MM.1S (cell line): ENCODE results near the gene FRK.

Experiments
- DNase-seq: peaks from one replicate; pipeline ENCODE4 v3.0.0-alpha.2; 2015
- H2AFZ ChIP-seq: fragments of 300-600 bp; sonication (generic); 2 replicates; pipeline ENCODE4 v1.6.0; 2016; ENCODE audit warnings: antibody characterized with exemption, low read length
- H3F3A ChIP-seq: fragments of 300-600 bp; sonication (generic); 2 replicates; pipeline ENCODE4 v1.6.1; 2016; ENCODE audit warnings: mild to moderate bottlenecking, antibody characterized with exemption, low read length, moderate library complexity, mixed read lengths; ENCODE audit not compliant: insufficient read depth
- H3K27ac ChIP-seq: fragments of 300-600 bp; sonication (generic); 2 replicates; pipeline ENCODE4 v1.5.1; 2016; ENCODE audit warnings: mild to moderate bottlenecking, low read length
- H3K27me3 ChIP-seq: fragments of 300-600 bp; sonication (generic); replicated peaks from 2 replicates; pipeline ENCODE4 v1.6.0; 2016; ENCODE audit warnings: low read length; ENCODE audit not compliant: insufficient read depth
- H3K36me3 ChIP-seq: fragments of 300-600 bp; sonication (generic); replicated peaks from 2 replicates; pipeline ENCODE4 v1.6.1; 2016; ENCODE audit warnings: mild to moderate bottlenecking, low read length, mixed read lengths; ENCODE audit not compliant: insufficient read depth
- H3K4me1 ChIP-seq: fragments of 300-600 bp; sonication (generic); 2 replicates; pipeline ENCODE4 v1.6.1; 2016; ENCODE audit warnings: low read length, mixed read lengths
- H3K4me2 ChIP-seq: fragments of 300-600 bp; sonication (generic); 2 replicates; pipeline ENCODE4 v1.6.0; 2016; ENCODE audit warnings: low read depth, low read length
- H3K4me3 ChIP-seq: fragments of 300-600 bp; sonication (generic); 2 replicates; pipeline ENCODE4 v1.5.1; 2016; ENCODE audit warnings: low read length, mixed read lengths
- H3K79me2 ChIP-seq: fragments of 300-600 bp; sonication (generic); 2 replicates; pipeline ENCODE4 v1.6.1; 2016; ENCODE audit warnings: mixed run types, low read length, mixed read lengths
- H3K9ac ChIP-seq: fragments of 300-600 bp; sonication (generic); 2 replicates; pipeline ENCODE4 v1.6.1; 2016; ENCODE audit warnings: low read length, mixed read lengths
- H3K9me2 ChIP-seq: fragments of 300-600 bp; sonication (generic); replicated peaks from 2 replicates; pipeline ENCODE4 v1.6.1; 2016; ENCODE audit warnings: mild to moderate bottlenecking, low read length, mixed read lengths; ENCODE audit not compliant: insufficient read depth
- H3K9me3 ChIP-seq: fragments of 300-600 bp; sonication (generic); replicated peaks from 2 replicates; pipeline ENCODE4 v1.6.1; 2016; ENCODE audit warnings: mild to moderate bottlenecking, low read length, mixed read lengths; ENCODE audit not compliant: insufficient read depth
- H4K20me1 ChIP-seq: fragments of 300-600 bp; sonication (generic); 2 replicates; pipeline ENCODE4 v1.6.1; 2016; ENCODE audit warnings: mild to moderate bottlenecking, low read length, moderate library complexity, mixed read lengths; ENCODE audit not compliant: insufficient read depth
- EZH2 ChIP-seq: fragments of 300-600 bp; sonication (generic); optimal IDR thresholded peaks from 2 replicates; pipeline ENCODE3; 2017; ENCODE audit warnings: low read depth, mild to moderate bottlenecking, antibody characterized with exemption, low read length, mixed read lengths
- EZH2phosphoT487 ChIP-seq: fragments of 300-600 bp; sonication (generic); IDR thresholded peaks from 2 replicates; pipeline ENCODE4 v1.6.1; 2018; ENCODE audit warnings: antibody characterized with exemption, low read length
- TF ChIP-seq, protein P1 (sequence below): fragments of 300-600 bp; sonication (generic); IDR thresholded peaks from 2 replicates; pipeline ENCODE4 v1.5.1; 2016; ENCODE audit warnings: antibody characterized with exemption, low read length, mixed read lengths

FRK gene

GRCh38 chr6:116020738-116021137, 40.0 kb downstream of the FRK start:
- no peaks in the 10 kb centered on the region for H4K20me1 ChIP-seq
- H3K9me3 ChIP-seq, result no peaks in the 10 kb centered on the region
- H3K4me2 ChIP-seq, result no peak overlapping the region
- no peaks in the 10 kb centered on the region for H3K4me1 ChIP-seq
- H3K9ac ChIP-seq, result no peak overlapping the region
- H3K79me2 ChIP-seq, result no peaks in the 10 kb centered on the region
- H3K27ac ChIP-seq, result no peak overlapping the region
- no peak overlapping the region for H3K4me3 ChIP-seq
- H3K27me3 ChIP-seq, result no peaks in the 10 kb centered on the region
- DNase-seq, result no peak
- H3F3A ChIP-seq, result no peaks in the 10 kb centered on the region
- H2AFZ ChIP-seq, result no peak overlapping the region
- H3K9me2 ChIP-seq, result no peaks in the 10 kb centered on the region
- no peak for TF ChIP-seq EZH2phosphoT487
- TF ChIP-seq, protein P1, sequence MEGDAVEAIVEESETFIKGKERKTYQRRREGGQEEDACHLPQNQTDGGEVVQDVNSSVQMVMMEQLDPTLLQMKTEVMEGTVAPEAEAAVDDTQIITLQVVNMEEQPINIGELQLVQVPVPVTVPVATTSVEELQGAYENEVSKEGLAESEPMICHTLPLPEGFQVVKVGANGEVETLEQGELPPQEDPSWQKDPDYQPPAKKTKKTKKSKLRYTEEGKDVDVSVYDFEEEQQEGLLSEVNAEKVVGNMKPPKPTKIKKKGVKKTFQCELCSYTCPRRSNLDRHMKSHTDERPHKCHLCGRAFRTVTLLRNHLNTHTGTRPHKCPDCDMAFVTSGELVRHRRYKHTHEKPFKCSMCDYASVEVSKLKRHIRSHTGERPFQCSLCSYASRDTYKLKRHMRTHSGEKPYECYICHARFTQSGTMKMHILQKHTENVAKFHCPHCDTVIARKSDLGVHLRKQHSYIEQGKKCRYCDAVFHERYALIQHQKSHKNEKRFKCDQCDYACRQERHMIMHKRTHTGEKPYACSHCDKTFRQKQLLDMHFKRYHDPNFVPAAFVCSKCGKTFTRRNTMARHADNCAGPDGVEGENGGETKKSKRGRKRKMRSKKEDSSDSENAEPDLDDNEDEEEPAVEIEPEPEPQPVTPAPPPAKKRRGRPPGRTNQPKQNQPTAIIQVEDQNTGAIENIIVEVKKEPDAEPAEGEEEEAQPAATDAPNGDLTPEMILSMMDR, result no peak
- no peak for TF ChIP-seq EZH2
- H3K36me3 ChIP-seq, result no peaks in the 10 kb centered on the region

DNA sequence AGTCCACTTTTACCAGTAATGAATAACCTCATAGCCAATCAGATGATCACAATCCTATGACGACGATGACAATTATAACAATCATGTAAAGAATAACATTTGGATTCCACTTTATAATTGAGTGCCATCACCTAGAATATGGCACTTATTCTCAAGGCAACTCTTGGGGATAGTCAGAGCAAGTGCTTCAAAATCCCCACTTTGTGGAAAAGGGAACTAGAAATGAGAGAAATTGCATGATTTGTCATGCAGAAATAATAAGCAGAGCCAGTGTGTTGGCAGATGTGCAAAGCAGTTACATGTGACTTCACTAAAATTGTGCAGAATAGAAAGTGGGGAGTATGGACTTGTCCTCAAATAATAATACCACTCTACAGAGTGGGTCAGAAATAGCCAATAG, 41.3 kb downstream of the FRK start:
- TF ChIP-seq EZH2phosphoT487, result no peak
- TF ChIP-seq, protein P1, result no peak
- no peak for TF ChIP-seq EZH2
- Histone ChIP-seq H3K4me1 (no peaks in the 10 kb centered on the region), H3K9me3 (no peaks in the 10 kb centered on the region), H3K4me2 (no peak overlapping the region), H3K79me2 (no peaks in the 10 kb centered on the region), H3F3A (no peaks in the 10 kb centered on the region), H4K20me1 (no peaks in the 10 kb centered on the region), H3K27ac (no peak overlapping the region), H3K27me3 (no peaks in the 10 kb centered on the region), H2AFZ (no peak overlapping the region), H3K36me3 (no peaks in the 10 kb centered on the region), H3K9me2 (no peaks in the 10 kb centered on the region), H3K4me3 (no peak overlapping the region), H3K9ac (no peak overlapping the region)
- no peak for DNase-seq

- Histone ChIP-seq H3K36me3 (no peaks in the 10 kb centered on the region), H3K4me3 (no peak overlapping the region), H3K27ac (no peak overlapping the region), H3K9ac (no peak overlapping the region), H3K4me2 (no peak overlapping the region), H3K9me3 (no peaks in the 10 kb centered on the region), H3K9me2 (no peaks in the 10 kb centered on the region), H3K4me1 (no peaks in the 10 kb centered on the region), H3K79me2 (no peaks in the 10 kb centered on the region), H3K27me3 (no peaks in the 10 kb centered on the region), H4K20me1 (no peaks in the 10 kb centered on the region), H3F3A (no peaks in the 10 kb centered on the region), H2AFZ (no peak overlapping the region)
- TF ChIP-seq EZH2phosphoT487 (no peak), EZH2 (no peak)
- TF ChIP-seq, protein P1, result no peak
- no peak for DNase-seq
Observed at GRCh38 chr6:116018976-116019375, 41.7 kb downstream of the FRK start.
